HepG2 (cell line): ENCODE results near the gene CAPN11. TPM values are rescaled to one million over a fixed set of nuclear protein-coding genes. Genes with fewer than 3 reads are reported as not detected.

ENCODE experiments used
- FOXC1 ChIP-seq: sonication (generic); formaldehyde crosslinking; IDR thresholded peaks from 2 replicates; pipeline ENCODE4 v1.8.0; 2022; ENCODE audit warnings: mild to moderate bottlenecking, missing genetic modification reagents, borderline replicate concordance
- KIAA2018 ChIP-seq: sonication (generic); formaldehyde crosslinking; IDR thresholded peaks from 2 replicates; pipeline ENCODE4 v1.5.0; 2020; ENCODE audit warnings: mild to moderate bottlenecking, missing genetic modification reagents, borderline replicate concordance
- MZF1 ChIP-seq: sonication (generic); formaldehyde crosslinking; IDR thresholded peaks from 2 replicates; pipeline ENCODE4 v1.8.1; 2023; ENCODE audit warnings: mild to moderate bottlenecking, missing genetic modification reagents, borderline replicate concordance
- NFAT5 ChIP-seq: sonication (generic); formaldehyde crosslinking; IDR thresholded peaks from 2 replicates; pipeline ENCODE4 v1.4.0; 2020; ENCODE audit warnings: missing genetic modification reagents
- PRPF4 ChIP-seq: fragments of 200-400 bp; formaldehyde crosslinking; IDR thresholded peaks from 2 replicates; pipeline ENCODE4 v1.6.1; 2016; ENCODE audit warnings: low read length, low read depth; ENCODE audit not compliant: poor library complexity, severe bottlenecking
- SP5 ChIP-seq: IDR thresholded peaks from 2 replicates; pipeline ENCODE4 v1.6.1; 2016; ENCODE audit warnings: low read depth, borderline replicate concordance
- SRSF9 ChIP-seq: fragments of 200-400 bp; formaldehyde crosslinking; IDR thresholded peaks from 2 replicates; pipeline ENCODE4 v1.6.1; 2018; ENCODE audit warnings: borderline replicate concordance, mild to moderate bottlenecking, low read depth, low read length; ENCODE audit not compliant: insufficient read depth, poor library complexity, severe bottlenecking
- TFDP1 ChIP-seq: IDR thresholded peaks from 2 replicates; pipeline ENCODE4 v1.6.1; 2016; ENCODE audit warnings: missing compliant biosample characterization, missing genetic modification reagents, borderline replicate concordance
- ZNF207 ChIP-seq: fragments of 450-650 bp; IDR thresholded peaks from 2 replicates; pipeline ENCODE4 v1.6.1; 2016; ENCODE audit warnings: antibody characterized with exemption, borderline replicate concordance
- ZNF275 ChIP-seq: sonication (generic); formaldehyde crosslinking; IDR thresholded peaks from 2 replicates; pipeline ENCODE4 v1.8.0; 2022; ENCODE audit warnings: missing genetic modification reagents, mild to moderate bottlenecking, inconsistent platforms, borderline replicate concordance
- ZNF431 ChIP-seq: sonication (generic); formaldehyde crosslinking; IDR thresholded peaks from 2 replicates; pipeline ENCODE4 v1.9.0; 2022; ENCODE audit warnings: missing genetic modification reagents, low read depth, mild to moderate bottlenecking, borderline replicate concordance
- polyA plus RNA-seq, 8 experiments: library from polyadenylated mRNA; depleted of rRNA in 3 of 8; stranded (reverse) in 7 of 8; unstranded in 1 of 8; fragments of >200 nt; fragmentation: Illumina TruSeq in 4 of 8; extraction: Trizol in 4 of 8; gene quantifications; 2 replicates each; pipeline versions ENCODE4 v1.2.1 to v1.2.3, GENCODE V29; 2011 to 2016; ENCODE audit warnings: low read depth in 4 of 8, missing spikeins in 1 of 8, mixed read lengths in 1 of 8; ENCODE audit not compliant: insufficient read depth in 1 of 8
- total RNA-seq, 5 experiments: library from RNA; depleted of rRNA; stranded (reverse); fragments of >200 nt; fragmentation: Illumina TruSeq; extraction: Trizol; gene quantifications; 2 replicates each; pipeline ENCODE4 v1.2.3, GENCODE V29; 2016; ENCODE audit warnings: low read depth in 1 of 5

Gene CAPN11
- total and polyA plus RNA-seq, 2 of the 13 experiments (the other 11 are each of a cell fraction or from before 2014, with no cell fraction given) = 0.07 to 0.11 TPM

- TF ChIP-seq FOXC1 (CRISPR knock-in tag) (peak; percentile 65; the same call in 1 of the 2 replicates), ZNF207 (no peak), ZNF275 (CRISPR knock-in tag) (peak; percentile 21; the same call in 1 of the 2 replicates), PRPF4 (no peak), TFDP1 (CRISPR knock-in tag) (peak; percentile 91; the same call in 1 of the 2 replicates), SRSF9 (no peak), ZNF431 (CRISPR knock-in tag) (peak; percentile 73), SP5 (peak; percentile 68), KIAA2018 (CRISPR knock-in tag) (no peak), MZF1 (no peak), NFAT5 (CRISPR knock-in tag) (peak; percentile 86)
Observed at GRCh38 chr6:44223319-44224028, 64.9 kb downstream of the CAPN11 start, which contains the start of gene SLC29A1 (continued).
